SH-SY5Y (cell line): ENCODE measurements around the gene CPS1.

Source experiments
- GATA2 ChIP-seq: IDR thresholded peaks from 2 replicates; pipeline ENCODE4 v1.6.1; 2011; ENCODE audit warnings: mild to moderate bottlenecking, low read depth, low read length
- GATA3 ChIP-seq: IDR thresholded peaks from 2 replicates; pipeline ENCODE4 v1.6.1; 2011; ENCODE audit warnings: low read depth, mild to moderate bottlenecking, low read length, moderate library complexity

The CPS1 gene

GRCh38 chr2:210556329-210556980 lies at the start of gene CPS1:
Gene CPS1, plus strand, starts transcription at chr2:210556599. Its CDS starts 135 bp downstream, at chr2:210556734.
- TF ChIP-seq GATA3 (no peak), GATA2 (no peak)

- TF ChIP-seq GATA3 (no peak), GATA2 (no peak)
These were observed 40.5 kb upstream of the CPS1 start for GRCh38 chr2:210515911-210516310.

- TF ChIP-seq GATA2 (no peak), GATA3 (no peak)
These were observed 39.1 kb upstream of the CPS1 start for GRCh38 chr2:210517264-210517663.

- TF ChIP-seq GATA2, result no peak
- TF ChIP-seq GATA3, result no peak
These were observed 36.8 kb upstream of the CPS1 start for GRCh38 chr2:210519594-210519993.

- no peak for TF ChIP-seq GATA2
- TF ChIP-seq GATA3, result no peak
These were observed 34.0 kb upstream of the CPS1 start for GRCh38 chr2:210522399-210522798.

GRCh38 chr2:210523650-210524289 lies 32.6 kb upstream of the CPS1 start:
- TF ChIP-seq GATA2 (no peak), GATA3 (no peak)

GRCh38 chr2:210524533-210524932 lies 31.9 kb upstream of the CPS1 start:
- TF ChIP-seq GATA3, result no peak
- TF ChIP-seq GATA2, result no peak

GRCh38 chr2:210527286-210527685 lies 29.1 kb upstream of the CPS1 start:
- TF ChIP-seq GATA2, result no peak

GRCh38 chr2:210528716-210529115 lies 27.7 kb upstream of the CPS1 start:
- TF ChIP-seq GATA2 (no peak), GATA3 (no peak)

GRCh38 chr2:210531050-210531449 lies 25.3 kb upstream of the CPS1 start:
- TF ChIP-seq GATA3, result no peak
- TF ChIP-seq GATA2, result no peak

- TF ChIP-seq GATA3 (no peak), GATA2 (no peak)
These were observed 24.9 kb upstream of the CPS1 start for GRCh38 chr2:210531482-210531881.

GRCh38 chr2:210533389-210533788 lies 23.0 kb upstream of the CPS1 start:
- TF ChIP-seq GATA2, result no peak
- TF ChIP-seq GATA3, result no peak

GRCh38 chr2:210534879-210535278 lies 21.5 kb upstream of the CPS1 start:
- TF ChIP-seq GATA2 (no peak), GATA3 (no peak)

- TF ChIP-seq GATA3 (no peak), GATA2 (no peak)
These were observed 19.3 kb upstream of the CPS1 start for GRCh38 chr2:210536973-210537650.

GRCh38 chr2:210539035-210539434 lies 17.4 kb upstream of the CPS1 start:
- TF ChIP-seq GATA2 (no peak), GATA3 (no peak)
